K562 (cell line): ENCODE measurements around the gene IQSEC3. TPM values are rescaled to one million over a fixed set of nuclear protein-coding genes. Genes with fewer than 3 reads are reported as not detected.
A peak's percentile ranks its signal among the peaks of the same experiment; 100 is the strongest.

ENCODE experiments used
- ATAC-seq: fragments of 200-7000 bp; cut with Tn5 transposase; 3 replicates; pipeline ENCODE4 v1.9.1; 2020; ENCODE audit warnings: moderate library complexity
- BruUV-seq: library from RNA; stranded (reverse); fragments of 400-500 nt; replicated peaks from 2 replicates; lab custom pipeline; 2021; lab: Mats Ljungman, UMichigan
- CTCF ChIA-PET: fragments of 300-600 bp; formaldehyde crosslinking; extraction: SDS; loops from one replicate; lab custom pipeline; 2021; ENCODE audit warnings: low intra/inter-chr PET ratio; lab: Yijun Ruan, JAX
- POLR2A ChIA-PET: fragments of 300-600, 350-650 bp; sonication (Branson Sonifier 250); formaldehyde crosslinking; extraction: SDS; loops from one replicate; lab custom pipeline; 2021; ENCODE audit warnings: antibody characterized with exemption, inconsistent platforms; lab: Yijun Ruan, JAX
- DNase-seq, 4 experiments: peaks; one replicate each; pipeline versions ENCODE4 v3.0.0 to v3.0.0-alpha.2; 2011 to 2018; ENCODE audit warnings: low spot score in 3 of 4, mixed read lengths in 3 of 4; ENCODE audit errors: extremely low read depth in 1 of 4
- FAIRE-seq: peaks from 2 replicates; lab custom pipeline; 2011; peaks lifted over from hg19 to GRCh38; lab: Jason Lieb, UNC
- H2AFZ ChIP-seq: 2 replicates; pipeline ENCODE4 v1.6.0; 2011; ENCODE audit warnings: low read depth, low read length, control low read depth, inconsistent platforms
- H3K27ac ChIP-seq: fragments of 200-600 bp; 3 replicates; pipeline ENCODE4 v1.8.0; 2011; ENCODE audit warnings: low read depth, mild to moderate bottlenecking, control low read depth, inconsistent platforms, low read length, moderate library complexity, mixed read lengths; ENCODE audit errors: extremely low read depth
- H3K27me3 ChIP-seq, 2 experiments: fragments of 300-600 bp in 1 of 2; 2 replicates in 1 of 2; 3 replicates in 1 of 2; pipeline versions ENCODE4 v1.6.0 to v1.8.0; 2011; ENCODE audit warnings: inconsistent platforms in 2 of 2, low read length in 2 of 2, mild to moderate bottlenecking in 1 of 2, mixed read lengths in 1 of 2, moderate library complexity in 1 of 2; ENCODE audit not compliant: control insufficient read depth in 2 of 2, insufficient read depth in 2 of 2
- H3K36me3 ChIP-seq: fragments of 300-600 bp; 3 replicates; pipeline ENCODE4 v1.8.0; 2011; ENCODE audit warnings: mild to moderate bottlenecking, low read length, inconsistent platforms; ENCODE audit not compliant: control insufficient read depth, insufficient read depth
- H3K4me1 ChIP-seq, 2 experiments: fragments of 200-600 bp in 1 of 2; replicated peaks in 1 of 2; 2 replicates in 1 of 2; 3 replicates in 1 of 2; pipeline versions ENCODE4 v1.5.1 to v1.8.0; 2011; ENCODE audit warnings: inconsistent platforms in 2 of 2, low read length in 2 of 2, mild to moderate bottlenecking in 1 of 2, mixed read lengths in 1 of 2, moderate library complexity in 1 of 2; ENCODE audit not compliant: control insufficient read depth in 2 of 2, insufficient read depth in 2 of 2
- H3K4me2 ChIP-seq: 2 replicates; pipeline ENCODE4 v1.6.1; 2011; ENCODE audit warnings: low read length, control low read depth, inconsistent platforms, mixed read lengths; ENCODE audit not compliant: insufficient read depth
- H3K4me3 ChIP-seq: fragments of 200-600 bp; sonication (generic), shearing (Covaris generic); 2 replicates; pipeline ENCODE4 v1.5.1; 2016; ENCODE audit warnings: control low read depth, inconsistent platforms
- H3K79me2 ChIP-seq: fragments of 200-600 bp; 3 replicates; pipeline ENCODE4 v1.8.0; 2011; ENCODE audit warnings: low read length, inconsistent platforms; ENCODE audit not compliant: control insufficient read depth, insufficient read depth
- H3K9ac ChIP-seq, 2 experiments: 2 replicates each; pipeline versions ENCODE4 v1.6.0 to v1.6.1; 2011; ENCODE audit warnings: low read depth in 2 of 2, low read length in 2 of 2, control low read depth in 1 of 2, inconsistent platforms in 1 of 2, mild to moderate bottlenecking in 1 of 2, mixed read lengths in 1 of 2; ENCODE audit not compliant: insufficient read depth in 1 of 2
- H3K9me1 ChIP-seq: one replicate; pipeline ENCODE4 v1.6.0; 2011; ENCODE audit warnings: inconsistent platforms, mild to moderate bottlenecking, low read length, moderate library complexity; ENCODE audit not compliant: control insufficient read depth, insufficient read depth
- H3K9me3 ChIP-seq: replicated peaks from 2 replicates; pipeline ENCODE4 v1.5.1; 2011; ENCODE audit warnings: low read depth, low read length, inconsistent platforms; ENCODE audit not compliant: control insufficient read depth, insufficient read depth
- H4K20me1 ChIP-seq: replicated peaks from 2 replicates; pipeline ENCODE4 v1.6.1; 2011; ENCODE audit warnings: low read length, inconsistent platforms, mixed read lengths; ENCODE audit not compliant: control insufficient read depth, insufficient read depth
- FOXM1 ChIP-seq, 2 experiments: fragments of 450-650 bp in 1 of 2; sonication (generic) in 1 of 2; formaldehyde crosslinking in 1 of 2; IDR thresholded peaks; 2 replicates each; pipeline versions ENCODE4 v1.6.1 to v1.9.0; 2017 to 2022; ENCODE audit warnings: low read depth in 2 of 2, mild to moderate bottlenecking in 2 of 2, missing genetic modification reagents in 1 of 2, moderate library complexity in 1 of 2
- KLF10 ChIP-seq: fragments of 250-450 bp; sonication (Bioruptor Pico); IDR thresholded peaks from 2 replicates; pipeline ENCODE4 v1.6.1; 2021; ENCODE audit warnings: matching md5 sums
- MCM7 ChIP-seq, 2 experiments: fragments of 450-650 bp; IDR thresholded peaks; 2 replicates each; pipeline ENCODE4 v1.6.1; 2016 to 2018
- NFE2L1 ChIP-seq: fragments of 450-650 bp; IDR thresholded peaks from 2 replicates; pipeline ENCODE4 v1.6.1; 2016; ENCODE audit warnings: missing genetic modification characterization, low read depth, mild to moderate bottlenecking, missing compliant biosample characterization, moderate library complexity, borderline replicate concordance
- RBM22 ChIP-seq: fragments of 200-400 bp; formaldehyde crosslinking; IDR thresholded peaks from 2 replicates; pipeline ENCODE4 v1.6.1; 2018; ENCODE audit warnings: low read length, low read depth; ENCODE audit not compliant: poor library complexity, severe bottlenecking
- ZFP36 ChIP-seq: fragments of 150-350 bp; IDR thresholded peaks from 2 replicates; pipeline ENCODE4 v1.6.1; 2018; ENCODE audit warnings: low read length, low read depth; ENCODE audit not compliant: partially characterized antibody
- WGBS: fragments of 100-300 bp; shearing (Covaris generic); methylation state at CpG from one replicate; pipeline ENCODE4 v1.1.6; 2016; ENCODE audit warnings: low coverage, mixed read lengths; ENCODE audit not compliant: insufficient coverage; ENCODE audit errors: missing lambda C conversion rate; 5-methylcytosine and 5-hydroxymethylcytosine counted together
- in situ Hi-C: fragments of 300-500 bp; cut with MboI; formaldehyde crosslinking; loops from 4 replicates; pipeline ENCODE4 v1.15.0; 2018; ENCODE audit warnings: inconsistent platforms, mixed read lengths
- intact Hi-C: fragments of 100-400 bp; cut with micrococcal nuclease; formaldehyde crosslinking; loops from 2 replicates; pipeline ENCODE4 v1.14.2; 2022
- polyA plus RNA-seq, 8 experiments: library from polyadenylated mRNA; depleted of rRNA in 4 of 8; stranded (reverse) in 5 of 8; unstranded in 3 of 8; fragments of >200 nt; fragmentation: Nextera tagmentation in 2 of 8; fragmentation: Illumina TruSeq in 1 of 8; extraction: Ambion mirVana in 2 of 8; extraction: Trizol in 1 of 8; gene quantifications; 2 replicates each; pipeline versions ENCODE4 v1.2.1 to v1.2.3, GENCODE V29; 2011 to 2014; ENCODE audit warnings: inconsistent platforms in 1 of 8, missing spikeins in 1 of 8
- total RNA-seq, 7 experiments: library from RNA; depleted of rRNA in 6 of 7; stranded (reverse); fragments of >200 nt in 6 of 7; fragmentation: Illumina TruSeq in 2 of 7; extraction: Trizol in 2 of 7; gene quantifications; 2 replicates each; pipeline versions ENCODE4 v1.2.1 to v1.2.3, GENCODE V29; 2011 to 2021; ENCODE audit warnings: low replicate concordance in 1 of 7
- TF ChIP-seq, protein P1 (sequence below): fragments of 450-650 bp; formaldehyde crosslinking; IDR thresholded peaks from 2 replicates; pipeline ENCODE4 v1.4.0; 2020; ENCODE audit warnings: mild to moderate bottlenecking, mixed read lengths

IQSEC3 gene
- total and polyA plus RNA-seq, 9 of the 15 experiments (the other 6 are each of a cell fraction or from before 2014, with no cell fraction given), result under 0.01 to 0.25 (median 0.08) TPM; not detected in 3

GRCh38 chr12:204261-204678 lies 137.7 kb downstream of the IQSEC3 start:
- Histone ChIP-seq H3K27me3 (peaks cover 31 to 66% of the 10 kb centered on the region in 2 experiments), H3K27ac (no peak overlapping the region), H3K4me3 (no peak overlapping the region), H3K9ac (no peak overlapping the region; a peak in 1 of 4 replicates), H3K4me2 (no peak overlapping the region; the same call in 1 of the 2 replicates), H3K79me2 (no peaks in the 10 kb centered on the region), H2AFZ (no peak overlapping the region), H3K4me1 (peaks cover 2 to 12% of the 10 kb centered on the region in 2 experiments; a peak in 4 of 5 replicates), H4K20me1 (0 out of 2 replicates have a peak, but pooled peaks cover 6% of the 10 kb centered on the region), H3K9me3 (no peaks in the 10 kb centered on the region), H3K36me3 (no peaks in the 10 kb centered on the region), H3K9me1 (no peaks in the 10 kb centered on the region)
- in situ Hi-C loops (no loop called here), intact Hi-C loops (no loop called here)
- BruUV-seq, result no TSS peak
- ATAC-seq, result no peak
- TF ChIP-seq ZFP36 (peak; percentile 73), MCM7 (IDR thresholded peaks at IDR 0.05) (no peak), KLF10 (CRISPR knock-in tag) (no peak), RBM22 (no peak)
- FAIRE-seq, result no peak
- ChIA-PET POLR2A (no interaction called here), CTCF (no interaction called here)
- WGBS, result 62% methylated on average over 5 of the region's 11 CpGs
- DNase-seq, result no peak

- Histone ChIP-seq H3K79me2 (no peaks in the 10 kb centered on the region), H3K9ac (no peak overlapping the region), H2AFZ (no peak overlapping the region), H3K4me3 (no peak overlapping the region), H3K9me3 (no peaks in the 10 kb centered on the region), H3K4me1 (peaks cover 0 to 12% of the 10 kb centered on the region in 2 experiments; a peak in 3 of 5 replicates), H3K4me2 (no peak overlapping the region), H3K27me3 (peaks cover 37 to 73% of the 10 kb centered on the region in 2 experiments), H3K36me3 (no peaks in the 10 kb centered on the region), H3K9me1 (no peaks in the 10 kb centered on the region), H4K20me1 (0 out of 2 replicates have a peak, but pooled peaks cover 6% of the 10 kb centered on the region), H3K27ac (no peak overlapping the region)
- BruUV-seq, result no TSS peak
- no peak for FAIRE-seq
- intact Hi-C loops, result no loop called here
- in situ Hi-C loops, result no loop called here
- 9% methylated on average over 4 of the region's 4 CpGs for WGBS
- ATAC-seq, result no peak
- DNase-seq, result no peak
- ChIA-PET POLR2A (no interaction called here), CTCF (no interaction called here)
- TF ChIP-seq, protein P1, sequence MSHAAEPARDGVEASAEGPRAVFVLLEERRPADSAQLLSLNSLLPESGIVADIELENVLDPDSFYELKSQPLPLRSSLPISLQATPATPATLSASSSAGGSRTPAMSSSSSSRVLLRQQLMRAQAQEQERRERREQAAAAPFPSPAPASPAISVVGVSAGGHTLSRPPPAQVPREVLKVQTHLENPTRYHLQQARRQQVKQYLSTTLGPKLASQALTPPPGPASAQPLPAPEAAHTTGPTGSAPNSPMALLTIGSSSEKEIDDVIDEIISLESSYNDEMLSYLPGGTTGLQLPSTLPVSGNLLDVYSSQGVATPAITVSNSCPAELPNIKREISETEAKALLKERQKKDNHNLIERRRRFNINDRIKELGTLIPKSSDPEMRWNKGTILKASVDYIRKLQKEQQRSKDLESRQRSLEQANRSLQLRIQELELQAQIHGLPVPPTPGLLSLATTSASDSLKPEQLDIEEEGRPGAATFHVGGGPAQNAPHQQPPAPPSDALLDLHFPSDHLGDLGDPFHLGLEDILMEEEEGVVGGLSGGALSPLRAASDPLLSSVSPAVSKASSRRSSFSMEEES (CRISPR knock-in tag), result peak; percentile 69
- TF ChIP-seq FOXM1 (IDR thresholded peaks at IDR 0.05; ENCODE audit: low read depth), result no peak
- no peak for TF ChIP-seq FOXM1 (CRISPR knock-in tag; IDR thresholded peaks at IDR 0.05; ENCODE audit: low read depth)
- no peak for TF ChIP-seq NFE2L1
These were observed 138.5 kb downstream of the IQSEC3 start for GRCh38 chr12:205026-205425.
